HG02571 (cell line): ENCODE measurements around the gene ZACN.

Source experiments
- ATAC-seq: cut with Tn5 transposase; IDR thresholded peaks from one replicate; pipeline ENCODE4 v1.9.1; 2021; ENCODE audit warnings: mild to moderate bottlenecking, moderate library complexity; ENCODE audit not compliant: unreplicated experiment

The ZACN gene

DNA sequence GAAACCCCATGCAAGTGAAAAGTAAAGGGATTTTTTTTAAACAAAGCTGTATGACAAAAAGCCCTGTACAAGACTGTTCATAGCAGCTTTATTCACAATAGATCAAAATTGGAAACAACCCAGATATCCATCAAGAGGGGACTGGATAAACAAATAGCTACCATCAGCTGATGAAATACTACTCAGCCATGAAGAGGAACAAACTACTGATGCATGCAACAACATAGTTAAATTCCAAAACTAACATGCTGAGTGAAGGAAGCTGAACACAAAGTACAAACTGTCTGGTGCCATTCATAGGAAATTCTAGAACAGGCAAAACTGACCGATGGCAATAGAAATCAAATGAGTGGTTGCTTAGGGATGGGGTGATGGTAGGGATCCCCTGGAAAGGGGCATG, 46.9 kb downstream of the ZACN start:
- no peak for ATAC-seq

GRCh38 chr17:76130473-76130872, 51.5 kb downstream of the ZACN start:
- no peak for ATAC-seq

- ATAC-seq: no peak
Measured at GRCh38 chr17:76131051-76131691, 52.2 kb downstream of the ZACN start.

DNA sequence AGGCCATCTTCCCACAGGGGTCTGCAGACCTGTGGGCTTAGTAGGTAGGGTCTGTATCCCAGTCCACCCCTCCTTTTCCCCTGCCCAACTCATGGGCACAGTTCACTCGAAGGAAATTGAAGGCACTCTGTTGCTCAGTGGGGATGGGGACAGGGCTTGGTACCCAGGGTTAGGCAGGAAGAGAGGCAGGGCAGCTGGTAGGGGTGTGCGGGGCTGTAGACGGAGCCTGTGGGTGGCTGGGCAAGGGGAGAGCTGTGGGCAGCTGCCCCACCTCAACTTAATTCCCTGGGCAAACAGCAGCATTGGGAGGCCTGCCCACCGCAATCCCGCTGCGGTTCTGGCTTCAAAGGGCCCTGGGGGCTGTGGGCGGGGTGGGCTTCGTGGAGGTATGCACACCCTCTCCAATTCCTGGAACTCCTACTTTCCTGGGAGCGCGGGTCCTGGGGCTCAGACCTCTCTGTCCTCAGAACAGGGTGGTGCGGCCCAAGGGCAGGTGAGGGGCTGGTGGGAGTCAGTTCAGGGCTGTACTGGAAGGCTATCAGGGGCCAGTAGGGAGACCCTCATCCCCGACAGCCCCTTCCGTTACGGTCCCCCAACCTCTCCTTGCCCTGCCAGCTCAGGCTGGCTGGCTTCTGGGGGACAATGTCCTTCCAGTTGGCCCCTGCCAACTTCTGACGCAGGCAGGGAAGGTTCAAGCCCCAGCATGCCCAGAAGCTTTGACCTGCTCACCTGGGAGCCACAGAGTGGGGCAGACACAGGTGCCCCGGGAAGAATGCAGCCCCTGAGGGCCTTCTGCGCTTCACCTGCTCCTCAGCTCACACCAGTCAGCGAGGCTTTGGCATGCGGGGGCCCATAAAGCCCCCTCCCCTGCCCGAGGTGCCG, 53.0 kb downstream of the ZACN start:
- ATAC-seq: no peak
